ENCODE results near the gene POLDIP2. TPM values are rescaled to one million over a fixed set of nuclear protein-coding genes. Genes with fewer than 3 reads are reported as not detected.

Gene POLDIP2
- total RNA-seq, 1 donor from 2014 or later, result 93.2 TPM

DNA sequence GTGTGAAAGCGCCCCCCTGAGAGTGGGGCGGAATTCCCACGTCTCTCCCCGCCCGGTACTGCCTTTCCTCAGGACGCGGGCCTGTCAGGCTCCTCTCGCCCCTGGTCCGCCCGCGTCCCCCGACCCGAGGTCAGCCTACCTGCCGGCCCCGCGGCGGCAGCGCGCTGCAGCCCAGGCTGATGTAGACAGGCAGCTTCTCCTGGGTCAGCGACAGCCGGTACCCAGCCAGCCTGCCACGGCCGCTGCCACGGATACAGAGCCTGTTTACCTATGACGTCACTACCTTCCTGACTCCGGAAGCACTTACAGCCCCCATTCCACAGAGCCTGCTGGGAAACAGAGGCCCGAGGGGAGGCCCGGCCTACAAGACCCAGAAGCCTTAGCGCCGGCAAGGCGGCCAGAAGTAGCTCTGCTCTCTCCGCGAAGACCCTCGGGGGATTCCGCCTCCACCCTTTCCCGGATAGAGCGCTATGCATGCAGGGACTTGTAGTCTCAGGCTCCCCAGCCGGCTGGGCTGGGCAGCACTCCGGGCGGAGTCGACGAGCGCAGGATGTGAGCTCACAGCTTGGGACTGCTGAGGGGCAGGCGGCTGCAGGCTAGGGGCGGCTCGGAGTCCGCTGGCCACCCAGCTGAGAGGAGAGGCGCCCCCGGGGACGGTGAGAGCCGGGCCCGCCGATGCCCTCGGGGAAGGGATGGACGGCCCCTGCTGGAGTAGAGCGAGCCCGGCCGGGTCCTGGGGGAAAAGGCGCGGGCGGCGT is 21.9 kb downstream of the POLDIP2 start, which contains the start of the genes IFT20 and TNFAIP1:
Gene IFT20, minus strand, starts transcription at position 272 of the 758 bp plus-strand sequence. CDS start 3,487 bp downstream, outside the sequence.
Gene TNFAIP1, plus strand, starts transcription at position 561 of the 758 bp plus-strand sequence. CDS start 3,761 bp downstream, outside the sequence.
- Mint-ChIP-seq H3K9me3 (no peaks in the 10 kb centered on the region), H3K36me3 (ENCODE audit: low read depth) (peaks cover 5% of the 10 kb centered on the region), H3K4me1 (ENCODE audit: low read depth) (peaks cover 29% of the 10 kb centered on the region), H3K4me3 (ENCODE audit: low read depth) (peak within 1 kb of the TSS; percentile 97), H3K27ac (peak within 1 kb of the TSS; percentile 89), H3K27me3 (ENCODE audit: low read depth) (no peaks in the 10 kb centered on the region)
- intact Hi-C loops (cut with micrococcal nuclease), result loop anchor here (1.0 to 10.0 kb wide), 4 partner anchors 17 to 291 kb away; partner anchors contain the start of genes NLK, POLDIP2, SARM1 and TMEM97
- DNase-seq (ENCODE audit: low spot score), result peak; percentile 98

DNA sequence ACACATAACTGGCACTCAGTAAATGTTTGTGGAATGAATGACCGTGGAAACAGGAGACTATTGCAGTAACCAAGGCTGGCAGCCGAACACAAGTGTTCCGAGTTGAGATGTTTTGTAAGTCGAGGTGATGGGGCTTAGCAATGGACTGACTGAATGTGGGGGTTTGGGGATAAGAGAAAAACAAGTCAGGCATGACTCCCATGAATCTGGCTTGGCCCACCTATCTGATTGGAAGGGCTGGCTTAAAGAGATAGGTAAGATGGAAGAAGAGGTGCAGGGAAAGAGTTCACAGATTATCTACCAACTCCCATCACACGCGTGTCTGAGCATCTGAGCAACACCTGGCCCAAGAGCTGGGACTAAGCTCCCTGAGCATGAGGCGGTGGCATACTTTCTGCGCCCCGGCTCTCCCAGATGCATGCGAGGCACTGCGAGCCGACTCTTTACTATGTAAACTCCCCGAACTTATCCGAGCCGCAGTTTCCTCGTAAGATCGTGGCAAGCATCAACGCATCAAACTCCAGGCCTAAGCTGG is 22.6 kb downstream of the POLDIP2 start:
- Mint-ChIP-seq H3K4me1 (ENCODE audit: low read depth) (peaks cover 29% of the 10 kb centered on the region), H3K36me3 (ENCODE audit: low read depth) (no peaks in the 10 kb centered on the region), H3K27me3 (ENCODE audit: low read depth) (no peaks in the 10 kb centered on the region), H3K4me3 (ENCODE audit: low read depth) (peak overlapping the region; percentile 97), H3K9me3 (no peaks in the 10 kb centered on the region), H3K27ac (peak overlapping the region; percentile 89)
- no peak for DNase-seq (ENCODE audit: low spot score)
- intact Hi-C loops (cut with micrococcal nuclease), result loop anchor here (1.0 to 10.0 kb wide), 4 partner anchors 16 to 290 kb away; partner anchors contain the start of genes NLK, POLDIP2, SARM1 and TMEM97

DNA sequence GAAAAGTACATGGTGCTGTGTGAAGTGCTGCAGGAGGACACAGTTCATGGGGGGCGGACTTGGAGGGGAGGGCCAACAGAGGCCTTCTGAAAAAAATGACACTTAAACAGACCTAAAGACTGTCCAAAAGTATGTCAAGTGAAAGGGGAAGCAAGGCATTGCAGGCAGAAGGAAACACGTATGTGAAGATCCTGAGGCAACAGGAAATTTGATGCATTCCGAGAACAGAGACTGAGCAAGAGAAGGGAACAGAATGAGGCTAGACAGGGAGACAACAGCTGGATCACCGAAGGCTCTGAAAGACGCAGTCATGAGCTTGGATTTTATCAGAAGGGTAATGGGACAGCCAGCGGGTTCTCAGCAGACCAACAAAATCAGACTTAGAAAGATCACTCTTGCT is 23.2 kb downstream of the POLDIP2 start:
- H3K27ac Mint-ChIP-seq, result peak overlapping the region; percentile 36
- H3K27me3 Mint-ChIP-seq (ENCODE audit: low read depth), result no peaks in the 10 kb centered on the region
- intact Hi-C loops (cut with micrococcal nuclease), result loop anchor here (2.0 to 10.0 kb wide), 2 partner anchors 15 to 289 kb away; partner anchors contain the start of genes NLK and TMEM97
- no peaks in the 10 kb centered on the region for H3K9me3 Mint-ChIP-seq
- H3K4me3 Mint-ChIP-seq (ENCODE audit: low read depth), result peak overlapping the region; percentile 97
- no peak for DNase-seq (ENCODE audit: low spot score)
- peaks cover 29% of the 10 kb centered on the region for H3K4me1 Mint-ChIP-seq (ENCODE audit: low read depth)
- peaks cover under 1% of the 10 kb centered on the region for H3K36me3 Mint-ChIP-seq (ENCODE audit: low read depth)

DNA sequence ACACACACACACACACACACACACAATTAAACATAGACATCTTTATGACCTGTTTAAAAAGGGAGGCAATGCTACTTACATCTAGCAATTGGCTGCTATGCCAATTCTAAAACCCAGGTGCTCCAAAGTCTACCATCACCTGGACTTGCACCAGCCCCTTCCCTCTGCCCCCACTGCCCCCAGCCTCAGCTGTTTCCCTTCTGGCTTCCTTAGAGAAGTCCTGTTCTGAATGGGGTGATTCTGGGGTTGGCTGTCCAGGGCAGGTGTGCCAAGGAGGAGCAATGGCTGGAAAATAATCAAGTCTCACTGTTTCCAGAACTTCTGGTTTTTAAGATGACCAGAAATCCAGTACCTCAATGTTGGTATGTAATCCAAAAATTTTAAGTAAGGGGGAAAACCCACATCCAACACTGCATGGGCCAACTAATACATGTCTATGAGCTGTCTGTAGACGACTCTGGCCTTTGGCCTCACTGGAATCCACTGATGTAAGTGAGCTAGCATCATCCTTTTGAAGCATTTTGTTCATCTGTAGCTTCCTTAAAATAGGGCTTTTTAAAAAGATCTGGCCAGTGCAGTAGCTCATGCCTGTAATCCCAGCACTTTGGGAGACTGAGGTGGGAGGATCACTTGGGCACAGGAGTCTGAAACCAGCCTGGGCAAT is 24.1 kb downstream of the POLDIP2 start:
- DNase-seq (ENCODE audit: low spot score), result no peak
- intact Hi-C loops (cut with micrococcal nuclease), result loop anchor here (10.0 kb wide), 1 partner anchor 288 kb away; the partner anchor contains the start of gene NLK
- H3K27ac Mint-ChIP-seq, result no peak overlapping the region
- peaks cover 9% of the 10 kb centered on the region for H3K36me3 Mint-ChIP-seq (ENCODE audit: low read depth)
- H3K4me1 Mint-ChIP-seq (ENCODE audit: low read depth), result peaks cover 28% of the 10 kb centered on the region
- no peaks in the 10 kb centered on the region for H3K27me3 Mint-ChIP-seq (ENCODE audit: low read depth)
- H3K4me3 Mint-ChIP-seq (ENCODE audit: low read depth), result peak overlapping the region; percentile 97
- no peaks in the 10 kb centered on the region for H3K9me3 Mint-ChIP-seq

DNA sequence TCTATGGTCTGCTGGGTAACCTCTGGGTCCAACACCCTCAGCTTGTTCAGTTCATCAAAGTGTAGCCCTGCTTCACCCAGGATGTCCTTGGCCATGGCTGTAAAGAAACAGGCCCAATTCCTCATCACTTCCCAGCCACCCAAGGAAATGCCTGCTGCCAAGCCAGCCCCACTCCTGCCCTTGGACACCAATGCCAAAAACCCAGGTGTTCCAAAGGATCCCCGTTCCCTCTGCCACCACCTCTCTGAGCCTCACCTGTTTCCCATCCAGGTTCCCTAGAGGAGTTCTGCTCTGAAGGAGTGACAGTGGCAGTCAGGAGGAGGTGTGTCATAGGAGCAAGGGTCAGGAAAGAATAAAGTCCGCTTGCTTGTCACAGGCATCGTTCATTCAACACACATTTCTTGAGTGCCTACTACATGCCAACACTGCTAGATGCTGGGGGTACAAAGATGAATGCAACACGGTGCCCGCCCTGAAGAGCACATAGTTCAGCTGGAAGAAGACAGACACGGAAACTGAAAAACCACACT is 25.4 kb downstream of the POLDIP2 start:
- peak overlapping the region; percentile 30 for H3K27ac Mint-ChIP-seq
- H3K36me3 Mint-ChIP-seq (ENCODE audit: low read depth), result peaks cover 21% of the 10 kb centered on the region
- peaks cover 31% of the 10 kb centered on the region for H3K4me1 Mint-ChIP-seq (ENCODE audit: low read depth)
- H3K4me3 Mint-ChIP-seq (ENCODE audit: low read depth), result no peak overlapping the region
- DNase-seq (ENCODE audit: low spot score), result no peak
- no peaks in the 10 kb centered on the region for H3K27me3 Mint-ChIP-seq (ENCODE audit: low read depth)
- intact Hi-C loops (cut with micrococcal nuclease), result loop anchor here (10.0 kb wide), 1 partner anchor 287 kb away; the partner anchor contains the start of gene NLK
- H3K9me3 Mint-ChIP-seq, result no peaks in the 10 kb centered on the region

DNA sequence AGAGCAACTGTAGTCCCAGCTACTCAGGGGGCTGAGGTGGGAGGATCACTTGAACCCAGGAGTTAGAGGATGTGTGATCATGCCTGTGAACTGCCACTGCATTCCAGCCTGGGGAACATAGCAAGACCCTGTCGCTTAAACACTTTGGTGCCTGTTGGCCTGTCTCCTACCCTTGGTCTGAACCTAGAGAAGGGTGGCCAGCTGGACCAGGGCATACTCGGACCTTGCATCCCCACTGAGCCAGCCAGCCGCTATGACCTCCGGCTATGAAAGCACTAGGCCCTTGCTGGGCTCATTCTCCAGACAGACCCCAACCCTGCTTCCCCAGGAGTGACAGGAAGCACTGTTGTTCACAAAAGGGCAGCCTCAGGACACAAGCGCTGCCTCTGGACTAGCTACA is 26.7 kb downstream of the POLDIP2 start:
- Mint-ChIP-seq H3K4me3 (ENCODE audit: low read depth) (no peak overlapping the region), H3K9me3 (no peaks in the 10 kb centered on the region), H3K27me3 (ENCODE audit: low read depth) (no peaks in the 10 kb centered on the region), H3K36me3 (ENCODE audit: low read depth) (peaks cover 33% of the 10 kb centered on the region), H3K27ac (no peak overlapping the region), H3K4me1 (ENCODE audit: low read depth) (peaks cover 31% of the 10 kb centered on the region)
- intact Hi-C loops (cut with micrococcal nuclease), result loop anchor here (10.0 kb wide), 1 partner anchor 286 kb away; the partner anchor contains the start of gene NLK
- no peak for DNase-seq (ENCODE audit: low spot score)

DNA sequence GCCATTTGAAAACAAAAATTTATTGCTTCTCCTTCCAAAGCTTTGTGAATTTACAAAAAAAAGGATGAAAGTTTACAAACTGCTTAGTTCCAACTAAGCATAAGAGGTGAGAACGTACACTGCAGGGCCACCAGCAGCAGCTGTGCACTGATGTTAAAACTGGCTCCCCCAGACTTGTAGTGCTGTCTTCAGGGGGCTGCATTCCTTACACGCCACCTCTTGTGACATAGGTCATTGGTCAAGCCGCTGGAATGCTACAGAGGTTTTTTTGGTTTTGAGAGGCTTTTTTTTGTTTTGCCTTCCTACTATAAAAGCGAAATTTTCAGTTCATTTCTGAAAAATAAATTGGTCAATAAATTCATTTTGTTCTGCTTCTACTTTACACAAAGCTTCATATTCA is 29.0 kb downstream of the POLDIP2 start:
- no peak for DNase-seq (ENCODE audit: low spot score)
- H3K4me3 Mint-ChIP-seq (ENCODE audit: low read depth), result no peak overlapping the region

DNA sequence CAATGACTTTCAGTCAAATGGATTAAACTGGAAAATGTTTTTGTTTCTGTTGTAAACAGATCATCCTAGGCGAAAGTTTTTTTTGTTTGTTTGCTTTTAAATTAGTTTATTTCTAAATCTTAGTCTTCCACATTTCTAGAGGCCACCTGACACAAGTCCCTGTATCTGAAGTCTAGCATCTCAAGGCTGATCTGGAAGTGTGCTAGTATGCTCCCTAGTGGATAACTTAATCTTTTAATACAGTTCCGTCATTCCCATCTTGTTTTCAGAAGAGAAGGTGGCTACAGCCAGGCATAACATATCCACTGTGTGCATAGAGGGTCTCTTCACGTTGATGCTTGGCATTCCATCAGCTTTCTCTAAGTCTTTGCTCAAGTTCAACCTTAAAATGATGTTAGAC is 29.6 kb downstream of the POLDIP2 start:
- Mint-ChIP-seq H3K4me1 (ENCODE audit: low read depth) (peaks cover 22% of the 10 kb centered on the region), H3K9me3 (no peaks in the 10 kb centered on the region), H3K4me3 (ENCODE audit: low read depth) (no peak overlapping the region), H3K36me3 (ENCODE audit: low read depth) (peaks cover 41% of the 10 kb centered on the region), H3K27ac (no peak overlapping the region), H3K27me3 (ENCODE audit: low read depth) (no peaks in the 10 kb centered on the region)
- intact Hi-C loops (cut with micrococcal nuclease), result no loop called here
- no peak for DNase-seq (ENCODE audit: low spot score)

More for the DNA sequence above, 29.0 kb downstream of the POLDIP2 start:
- Mint-ChIP-seq H3K36me3 (ENCODE audit: low read depth) (peaks cover 36% of the 10 kb centered on the region), H3K4me1 (ENCODE audit: low read depth) (peaks cover 18% of the 10 kb centered on the region), H3K27ac (no peak overlapping the region), H3K27me3 (ENCODE audit: low read depth) (no peaks in the 10 kb centered on the region), H3K9me3 (no peaks in the 10 kb centered on the region)
- intact Hi-C loops (cut with micrococcal nuclease), result no loop called here

DNA sequence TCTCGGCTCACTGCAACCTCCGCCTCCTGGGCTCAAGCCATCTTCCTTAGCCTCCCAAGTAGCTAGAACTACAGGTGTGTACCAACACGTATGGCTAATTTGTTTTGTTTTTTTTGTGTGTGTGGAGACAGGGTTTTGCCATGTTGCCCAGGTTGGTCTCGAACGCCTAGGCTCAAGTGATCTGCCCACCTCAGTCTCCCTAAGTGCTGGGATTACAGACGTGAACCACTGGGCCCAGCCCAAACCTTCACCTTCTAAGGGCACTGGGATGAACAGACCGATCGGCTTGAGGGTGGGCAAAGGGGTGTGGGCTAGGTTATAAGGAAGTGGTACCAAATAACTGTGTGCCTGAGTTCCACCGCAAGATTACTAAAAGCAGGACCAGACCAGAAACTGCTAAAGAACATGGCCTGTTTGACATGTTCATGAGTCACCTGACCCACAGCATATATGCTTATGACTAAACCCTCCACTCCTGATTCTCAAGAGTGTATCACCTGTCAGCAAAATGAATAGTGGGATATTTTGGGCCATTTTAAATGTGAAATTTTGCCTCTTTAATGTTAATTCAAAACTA is 30.2 kb downstream of the POLDIP2 start:
- Mint-ChIP-seq H3K27ac (peak overlapping the region; percentile 52), H3K27me3 (ENCODE audit: low read depth) (no peaks in the 10 kb centered on the region), H3K9me3 (no peaks in the 10 kb centered on the region), H3K4me3 (ENCODE audit: low read depth) (no peak overlapping the region), H3K36me3 (ENCODE audit: low read depth) (peaks cover 46% of the 10 kb centered on the region), H3K4me1 (ENCODE audit: low read depth) (peaks cover 26% of the 10 kb centered on the region)
- intact Hi-C loops (cut with micrococcal nuclease), result no loop called here
- DNase-seq (ENCODE audit: low spot score), result no peak

DNA sequence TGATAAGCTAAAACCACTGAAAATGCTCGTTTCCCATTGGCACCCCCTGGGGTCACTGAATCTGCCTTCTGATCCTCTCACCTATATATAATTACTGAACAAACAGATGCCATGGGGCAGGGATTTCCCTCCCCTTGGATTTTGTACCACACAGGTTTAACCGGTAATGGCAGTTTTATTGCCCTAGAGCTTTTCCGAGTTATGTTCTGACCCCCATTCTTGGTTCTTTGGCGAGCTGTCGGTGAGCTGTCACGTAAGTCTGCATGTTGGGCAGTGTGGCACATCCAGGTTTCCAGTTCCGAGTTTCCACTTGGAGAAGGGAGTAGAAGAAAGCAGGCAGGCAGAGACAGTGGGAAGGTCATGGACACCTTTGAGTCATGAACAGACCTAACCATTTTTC is 31.2 kb downstream of the POLDIP2 start:
- Mint-ChIP-seq H3K4me3 (ENCODE audit: low read depth) (no peak overlapping the region), H3K36me3 (ENCODE audit: low read depth) (peaks cover 46% of the 10 kb centered on the region), H3K9me3 (no peaks in the 10 kb centered on the region), H3K27ac (no peak overlapping the region), H3K4me1 (ENCODE audit: low read depth) (peaks cover 34% of the 10 kb centered on the region), H3K27me3 (ENCODE audit: low read depth) (no peaks in the 10 kb centered on the region)
- intact Hi-C loops (cut with micrococcal nuclease), result no loop called here
- DNase-seq (ENCODE audit: low spot score), result no peak

DNA sequence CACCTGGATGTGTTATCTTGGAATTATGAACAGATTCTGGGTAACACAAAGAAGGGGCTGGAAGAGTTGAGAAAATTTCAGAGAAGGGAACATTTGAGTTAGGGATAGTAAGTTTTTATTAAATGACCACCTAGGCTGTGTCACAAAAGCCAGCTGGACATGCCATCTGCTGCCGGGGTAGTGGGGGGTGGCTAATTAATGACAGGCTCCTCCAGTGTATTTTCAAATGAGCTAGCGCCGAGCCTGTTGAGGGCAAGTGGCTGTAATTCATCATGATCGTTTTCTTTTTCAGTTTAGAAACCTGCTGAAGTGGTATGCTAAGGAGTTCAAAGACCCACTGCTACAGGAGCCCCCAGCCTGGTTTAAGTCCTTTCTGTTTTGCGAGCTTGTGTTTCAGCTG is 32.1 kb downstream of the POLDIP2 start:
- intact Hi-C loops (cut with micrococcal nuclease), result no loop called here
- no peaks in the 10 kb centered on the region for H3K9me3 Mint-ChIP-seq
- H3K27ac Mint-ChIP-seq, result no peak overlapping the region
- no peak overlapping the region for H3K4me3 Mint-ChIP-seq (ENCODE audit: low read depth)
- peaks cover 53% of the 10 kb centered on the region for H3K36me3 Mint-ChIP-seq (ENCODE audit: low read depth)
- H3K4me1 Mint-ChIP-seq (ENCODE audit: low read depth), result peaks cover 43% of the 10 kb centered on the region
- no peak for DNase-seq (ENCODE audit: low spot score)
- H3K27me3 Mint-ChIP-seq (ENCODE audit: low read depth), result no peaks in the 10 kb centered on the region

DNA sequence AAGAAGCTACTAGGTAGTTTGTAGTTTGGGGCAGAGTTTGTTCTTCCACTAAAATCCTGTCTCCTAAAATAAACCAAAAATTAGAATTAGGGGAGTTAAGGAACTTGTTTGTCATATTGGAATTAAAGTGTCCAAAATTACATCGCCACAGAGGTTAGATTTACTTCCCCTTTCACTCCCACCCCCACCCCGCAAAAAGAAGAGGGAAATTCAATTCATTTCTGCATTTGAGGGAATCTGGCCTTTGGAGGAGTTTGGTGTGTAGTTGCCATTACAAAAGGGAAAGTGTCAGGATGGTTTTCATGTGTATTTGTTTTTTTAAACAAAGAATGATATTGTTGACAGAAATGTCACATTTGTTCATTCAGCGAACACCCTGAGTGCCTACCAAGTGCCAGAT is 32.5 kb downstream of the POLDIP2 start:
- Mint-ChIP-seq H3K9me3 (no peaks in the 10 kb centered on the region), H3K36me3 (ENCODE audit: low read depth) (peaks cover 55% of the 10 kb centered on the region), H3K4me3 (ENCODE audit: low read depth) (no peak overlapping the region), H3K4me1 (ENCODE audit: low read depth) (peaks cover 47% of the 10 kb centered on the region), H3K27me3 (ENCODE audit: low read depth) (no peaks in the 10 kb centered on the region), H3K27ac (no peak overlapping the region)
- intact Hi-C loops (cut with micrococcal nuclease), result no loop called here
- DNase-seq (ENCODE audit: low spot score), result no peak
